HG03196 (cell line): Measurements from ENCODE around the gene SF3A1.

Source experiments
- ATAC-seq: cut with Tn5 transposase; IDR thresholded peaks from one replicate; pipeline ENCODE4 v1.9.1; 2021; ENCODE audit not compliant: unreplicated experiment

The SF3A1 gene

DNA sequence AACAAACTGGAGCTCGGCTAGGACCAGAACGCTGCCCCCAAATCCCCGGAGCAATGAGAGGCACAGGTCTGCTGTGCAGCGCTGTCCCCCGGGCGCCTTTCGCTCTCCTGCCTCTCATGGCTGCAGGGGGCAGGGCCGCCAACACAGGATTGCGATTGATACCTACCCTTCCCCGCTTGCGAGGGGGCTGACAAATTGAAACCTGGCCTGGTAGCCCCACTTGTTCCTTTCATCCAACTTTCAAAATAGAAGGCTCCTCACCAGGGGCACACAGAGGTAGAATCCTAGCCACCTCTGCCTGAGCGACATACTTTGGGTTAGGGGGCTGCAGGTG lies 66.7 kb downstream of the SF3A1 start:
- no peak for ATAC-seq

DNA sequence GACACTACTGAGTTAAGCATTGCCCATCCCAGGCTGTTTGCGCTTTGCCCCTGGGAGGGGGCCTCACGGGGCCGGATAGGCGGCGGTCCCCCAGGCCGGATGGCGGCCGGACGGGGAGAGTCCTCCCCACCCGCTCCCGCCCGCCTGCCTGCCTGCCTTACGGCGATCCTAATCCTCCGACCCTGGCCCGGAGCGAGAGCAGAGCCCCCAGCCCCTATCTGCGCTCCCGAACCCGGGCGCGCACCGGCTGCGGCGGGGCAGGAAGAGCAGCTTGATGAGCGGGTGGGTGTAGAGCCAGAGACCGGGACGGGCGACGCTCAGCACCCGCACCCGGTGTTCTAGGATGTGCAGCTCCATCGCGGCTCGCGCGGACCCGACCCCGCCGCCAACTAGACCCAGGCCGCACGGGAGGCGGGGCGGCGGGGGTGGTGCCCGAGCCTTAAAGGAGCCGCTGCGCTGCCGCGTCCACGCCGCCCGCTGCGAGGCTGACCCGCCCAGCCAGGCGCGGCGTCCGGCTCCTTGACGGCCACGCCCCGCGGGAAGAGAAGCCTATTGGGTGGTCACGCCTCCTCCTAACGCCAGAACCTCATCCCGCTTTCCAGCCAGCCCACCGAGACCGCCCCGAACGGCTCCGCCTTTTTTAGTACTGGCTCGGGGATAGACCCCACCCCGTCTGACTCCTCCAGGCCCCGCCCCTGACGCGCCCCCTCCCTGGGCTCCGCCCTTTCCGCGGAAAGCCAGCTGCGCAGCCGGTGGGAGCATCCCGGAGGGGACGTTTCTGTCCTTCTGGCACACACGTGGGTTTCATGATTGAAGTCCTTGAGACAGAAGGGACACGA lies 67.3 kb downstream of the SF3A1 start, which contains the start of gene CASTOR1:
TSS of gene CASTOR1 (minus strand) at position 365 of the 839 bp plus-strand sequence. CDS start at position 357, 8 bp downstream.
- peak; percentile 47 for ATAC-seq

DNA sequence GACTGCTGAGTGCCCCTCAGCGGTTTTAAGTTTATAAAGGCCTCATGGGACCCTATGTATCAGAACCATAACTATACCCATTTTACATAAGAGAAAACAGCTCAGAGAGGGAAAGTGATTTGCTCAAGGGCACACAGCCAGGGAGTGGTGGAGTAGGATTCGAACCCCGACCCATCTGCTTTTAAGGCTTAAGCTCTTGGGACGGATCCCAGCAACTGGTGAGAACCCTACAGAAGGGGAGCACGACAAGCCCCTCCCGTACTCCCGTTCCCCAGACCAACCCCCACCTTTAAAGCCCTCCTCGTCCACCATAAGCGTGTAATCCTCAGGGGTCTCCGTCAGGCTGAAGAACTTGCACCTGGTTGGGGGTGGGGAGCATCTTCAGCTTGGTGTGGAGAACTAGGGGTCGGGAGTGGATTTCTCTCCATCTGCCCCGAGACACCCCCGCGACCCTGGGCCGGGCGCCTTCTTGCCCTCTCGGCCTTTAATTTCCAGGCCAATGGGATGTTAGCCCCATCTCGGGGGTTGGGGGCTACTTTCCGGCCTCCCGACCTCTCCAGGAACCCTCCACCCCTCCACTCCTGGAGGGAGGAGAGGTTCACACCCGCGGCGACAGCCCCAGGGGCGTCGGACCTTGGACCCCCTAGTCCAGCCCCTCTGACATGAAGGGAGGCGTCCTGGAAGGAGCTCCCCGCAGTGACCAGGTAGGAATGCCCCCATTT lies 68.1 kb downstream of the SF3A1 start:
- ATAC-seq = no peak

DNA sequence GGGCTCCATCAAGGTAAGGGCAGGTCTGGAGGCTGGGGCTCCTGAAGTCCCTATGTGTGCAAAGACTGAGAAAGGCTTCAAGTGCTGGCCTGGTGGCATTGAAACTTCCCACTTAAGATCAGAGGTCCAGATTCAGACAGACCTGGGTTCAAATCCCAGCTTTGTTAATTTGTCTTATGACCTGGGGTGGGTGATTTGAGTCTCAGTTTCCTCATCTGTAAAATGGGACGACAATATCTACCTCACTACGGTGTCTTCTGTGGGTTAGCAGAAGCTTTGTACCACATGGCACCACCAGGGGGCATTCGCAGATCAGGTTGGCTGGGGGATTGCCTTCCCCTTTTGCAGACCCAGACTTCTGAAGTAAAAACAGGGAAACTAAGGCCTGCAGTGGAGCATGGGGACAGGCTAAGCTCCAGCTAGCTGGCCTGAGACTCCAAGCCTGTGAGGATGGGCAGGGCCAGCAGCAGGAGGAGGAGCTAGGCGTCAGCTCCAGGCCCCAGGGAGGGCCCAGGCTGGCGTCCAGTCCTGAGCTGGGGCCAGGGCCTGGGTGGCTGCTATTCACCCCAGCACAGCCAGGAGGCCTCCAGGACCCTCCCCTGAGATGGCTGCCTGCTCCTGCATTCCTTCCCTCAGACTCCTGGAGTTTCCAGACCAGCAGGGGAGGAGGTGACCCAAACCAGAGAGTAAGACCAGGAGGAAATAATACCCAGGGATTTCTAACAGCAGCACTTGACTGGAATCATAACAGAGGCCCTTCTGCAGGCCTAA lies 68.9 kb downstream of the SF3A1 start:
- ATAC-seq = no peak

DNA sequence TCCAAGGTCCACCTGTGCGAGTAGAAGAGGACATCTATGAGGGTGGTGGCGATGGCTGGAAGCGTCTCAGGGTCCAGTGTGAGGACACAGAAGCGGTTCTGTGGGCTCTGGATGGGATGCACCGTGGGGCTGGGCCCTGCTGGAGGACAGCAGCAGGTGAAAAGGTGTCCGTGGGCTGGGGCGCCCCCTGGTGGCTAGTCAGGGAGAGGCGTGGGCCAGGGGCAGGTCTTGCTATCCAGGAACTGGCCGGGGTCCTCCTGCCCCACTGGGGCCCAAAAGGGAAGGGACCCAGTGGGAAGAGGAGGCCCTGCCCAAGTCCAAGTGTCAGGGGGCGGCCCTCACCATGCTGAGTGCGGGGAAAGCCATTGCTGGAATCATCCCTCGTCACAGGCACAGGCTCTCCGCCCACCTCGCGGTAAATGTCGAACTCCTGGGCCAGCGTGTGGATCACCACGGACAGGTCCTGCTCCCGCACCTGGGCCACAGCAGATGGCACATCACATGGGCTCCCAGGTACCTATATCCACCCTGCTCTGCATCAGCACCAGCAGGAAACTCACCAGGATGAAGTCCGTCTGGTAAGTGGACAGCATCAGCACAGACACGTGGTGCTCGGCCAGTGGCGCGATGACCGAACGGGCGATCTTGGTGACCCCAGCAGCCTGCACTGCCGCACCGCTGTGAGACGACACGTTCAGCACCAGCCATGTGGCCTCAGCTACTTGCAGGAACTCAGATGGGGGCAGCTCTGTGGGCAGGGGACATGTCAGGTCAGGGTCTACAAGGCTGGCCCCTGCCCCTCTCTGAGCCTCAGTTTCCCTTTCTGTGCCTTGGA lies 69.7 kb downstream of the SF3A1 start:
- no peak for ATAC-seq

DNA sequence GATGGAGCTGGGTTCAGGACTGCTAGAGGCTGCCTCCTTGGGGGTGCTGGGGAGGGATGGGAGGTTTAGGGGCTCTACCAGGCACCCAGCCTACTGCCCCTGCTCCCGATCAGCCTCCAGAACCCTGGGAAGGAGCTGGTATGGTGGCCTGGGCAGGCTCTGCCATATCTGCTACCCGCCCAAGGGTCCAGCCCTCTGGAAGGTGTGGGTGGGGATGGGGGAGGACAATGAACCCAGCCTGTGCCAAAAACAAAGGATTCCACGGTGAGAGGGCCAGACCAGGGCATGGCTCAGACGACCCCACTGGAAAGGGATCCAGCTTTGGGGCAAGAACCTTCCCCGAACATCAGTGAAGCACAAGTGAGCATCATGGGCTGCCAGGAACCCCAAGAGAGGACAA lies 70.4 kb downstream of the SF3A1 start:
- ATAC-seq = no peak

DNA sequence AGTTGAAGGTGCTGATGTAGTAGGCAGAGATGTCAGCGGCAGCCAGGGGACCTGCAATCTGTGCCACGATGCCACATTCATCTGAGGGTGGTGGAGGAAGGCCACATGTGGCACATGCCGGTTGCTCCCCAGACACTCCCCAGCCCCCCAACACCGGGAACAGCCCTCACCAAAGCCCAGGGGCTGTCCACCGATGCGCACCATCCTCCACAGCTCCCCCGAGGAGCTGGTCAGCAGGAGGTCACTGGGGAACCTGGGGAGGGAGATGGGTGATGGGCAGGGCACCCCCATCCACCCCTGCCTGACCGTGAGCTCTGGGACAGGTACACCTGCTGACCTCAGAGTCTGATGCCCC lies 70.9 kb downstream of the SF3A1 start:
- ATAC-seq = no peak

DNA sequence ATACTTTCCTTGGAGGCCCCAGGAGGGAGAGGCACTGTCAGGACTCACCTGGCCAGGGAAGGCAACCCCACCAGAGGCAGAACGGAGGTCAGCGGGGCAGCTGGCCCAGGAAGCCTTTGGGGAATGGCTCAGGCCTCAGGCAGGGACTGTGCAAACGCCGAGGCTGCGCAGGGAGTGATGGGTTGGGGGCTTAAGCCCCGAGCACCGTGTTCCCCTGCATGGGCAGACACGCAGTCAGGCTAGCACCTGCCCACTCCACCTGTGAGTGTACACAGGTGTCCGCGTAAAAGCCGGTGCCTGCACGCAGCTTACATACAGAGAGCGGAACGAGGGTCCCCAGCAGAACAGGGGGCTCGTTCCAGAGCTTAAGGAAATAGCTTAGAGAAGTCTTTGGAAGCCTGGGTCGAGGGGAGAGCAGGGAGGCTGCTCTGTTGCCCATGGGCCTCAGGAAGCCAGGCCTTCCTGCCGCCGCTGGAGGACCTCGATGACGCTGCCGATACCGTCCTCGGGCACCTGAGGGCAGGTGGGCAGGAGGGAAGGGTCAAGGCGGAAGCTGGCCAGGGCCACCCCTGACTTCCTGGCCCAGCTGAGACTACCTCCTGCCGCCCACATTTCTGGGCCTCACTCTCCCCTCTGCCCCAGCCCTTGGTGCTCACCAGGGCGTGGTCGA lies 71.4 kb downstream of the SF3A1 start:
- no peak for ATAC-seq

DNA sequence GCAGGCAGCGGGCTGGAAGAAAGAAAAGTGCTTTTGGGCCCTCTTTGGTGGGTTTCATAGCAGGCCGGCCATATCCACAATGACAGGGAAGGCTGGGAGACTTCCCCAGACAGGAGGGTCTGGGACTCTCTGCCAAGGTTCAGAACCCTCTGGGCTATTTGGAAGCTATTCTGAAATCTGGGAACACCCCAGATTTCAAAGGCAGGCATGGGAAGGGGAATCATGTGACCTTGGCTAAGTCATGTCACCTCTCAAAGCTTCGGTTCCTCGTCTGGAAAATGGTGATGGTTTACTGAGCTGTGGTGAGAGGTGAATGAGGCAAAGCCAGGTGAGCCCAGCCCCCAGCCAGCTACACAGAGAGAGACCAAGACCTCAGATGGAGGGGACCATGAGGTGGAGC lies 72.0 kb downstream of the SF3A1 start:
- no peak for ATAC-seq

DNA sequence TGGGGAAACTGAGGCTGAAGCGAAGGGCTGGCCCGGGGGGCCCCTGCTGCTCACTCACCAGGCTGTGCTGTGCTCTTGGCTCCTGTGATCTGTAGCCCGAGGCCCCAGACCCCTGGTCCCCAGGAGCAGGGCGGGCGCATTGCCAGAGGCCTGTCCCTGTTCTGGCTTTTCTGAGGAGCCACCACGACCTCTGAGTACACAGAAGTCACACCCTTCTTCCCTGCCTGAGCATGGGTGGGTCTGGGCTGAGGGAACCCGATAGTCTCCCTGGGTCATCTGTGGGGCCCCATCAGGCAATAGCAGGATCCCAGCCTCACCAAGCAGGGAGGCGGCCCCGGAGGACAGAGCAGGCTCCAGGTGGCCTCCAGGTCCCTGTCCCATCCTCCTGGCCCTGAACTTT lies 72.5 kb downstream of the SF3A1 start:
- ATAC-seq = no peak

DNA sequence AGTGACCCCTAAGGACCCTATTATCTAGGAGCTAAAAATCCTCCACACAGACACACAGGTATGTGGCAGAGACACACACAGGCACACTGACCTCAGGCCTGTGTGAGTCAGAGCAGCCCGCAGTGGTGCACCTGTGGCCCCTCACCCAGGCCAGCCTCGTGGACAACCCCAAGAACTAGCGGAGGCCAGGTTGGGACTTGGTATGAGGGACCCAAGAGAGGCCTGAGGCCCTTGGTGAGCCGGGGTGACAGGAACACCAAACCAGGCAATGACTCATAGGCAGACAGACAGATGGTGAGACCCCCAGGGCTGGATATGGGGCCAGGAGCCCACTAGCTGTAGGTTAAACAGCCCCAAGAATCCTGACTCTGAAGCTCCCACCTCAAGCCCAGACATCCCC lies 73.4 kb downstream of the SF3A1 start:
- ATAC-seq = no peak

DNA sequence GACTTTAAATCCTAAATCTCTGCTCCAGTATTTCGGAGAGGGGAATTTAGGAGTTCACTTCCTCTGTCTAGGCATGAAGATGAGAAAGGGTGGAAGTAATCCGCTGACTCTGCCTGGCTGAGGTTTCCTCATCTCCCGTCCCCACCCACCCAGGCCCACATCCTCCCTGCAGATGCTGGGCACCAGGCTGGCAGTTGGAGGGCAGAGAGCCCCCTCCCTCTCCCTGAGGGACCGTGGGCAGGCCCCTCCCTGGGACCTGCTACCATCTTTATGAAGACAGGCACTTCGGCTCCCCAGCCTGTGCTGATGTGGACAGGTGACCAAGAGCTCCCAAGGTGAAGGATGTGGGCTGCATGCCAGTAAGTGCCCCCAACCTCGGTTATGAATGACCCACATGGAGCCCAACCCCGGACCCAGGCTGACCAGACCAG lies 74.1 kb downstream of the SF3A1 start:
- ATAC-seq = no peak
